MM.1S (cell line): ENCODE data around the gene MYL2.

Experiments
- EZH2 ChIP-seq: fragments of 300-600 bp; sonication (generic); optimal IDR thresholded peaks from 2 replicates; pipeline ENCODE3; 2017; ENCODE audit warnings: low read depth, mild to moderate bottlenecking, antibody characterized with exemption, low read length, mixed read lengths
- EZH2phosphoT487 ChIP-seq: fragments of 300-600 bp; sonication (generic); IDR thresholded peaks from 2 replicates; pipeline ENCODE4 v1.6.1; 2018; ENCODE audit warnings: antibody characterized with exemption, low read length
- TF ChIP-seq, protein P1 (sequence below): fragments of 300-600 bp; sonication (generic); IDR thresholded peaks from 2 replicates; pipeline ENCODE4 v1.5.1; 2016; ENCODE audit warnings: antibody characterized with exemption, low read length, mixed read lengths

DNA sequence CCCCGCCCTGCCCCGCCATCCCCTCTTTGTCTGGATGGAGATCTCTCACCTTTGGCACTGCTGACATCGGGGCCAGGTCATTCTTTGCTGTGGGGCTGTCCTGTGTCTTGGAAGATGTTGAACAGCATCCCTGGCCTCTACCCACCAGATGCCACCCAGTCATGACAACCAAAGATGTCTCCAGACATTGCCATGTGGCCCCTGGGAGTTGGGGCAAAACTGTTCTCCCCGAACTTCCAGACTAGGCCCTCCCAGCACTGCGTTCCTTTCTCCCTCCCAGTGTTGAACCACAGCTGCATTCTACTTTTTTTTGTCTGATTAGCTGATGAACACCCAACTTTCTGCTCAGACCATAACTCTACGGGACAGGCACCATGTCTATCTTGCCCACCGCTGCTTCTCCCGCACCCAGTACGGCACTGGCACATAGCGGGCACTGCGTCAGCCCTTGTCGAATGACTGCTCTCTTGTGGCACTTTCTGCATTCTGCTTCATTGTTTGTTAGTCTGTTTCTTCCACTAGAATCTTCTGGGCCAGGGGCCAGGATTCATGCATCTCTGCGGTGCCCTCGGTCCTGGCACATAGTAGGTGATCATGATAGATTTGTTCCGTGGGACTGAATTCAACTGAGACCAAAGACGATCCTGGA lies 13.1 kb upstream of the MYL2 start:
- TF ChIP-seq, protein P1, sequence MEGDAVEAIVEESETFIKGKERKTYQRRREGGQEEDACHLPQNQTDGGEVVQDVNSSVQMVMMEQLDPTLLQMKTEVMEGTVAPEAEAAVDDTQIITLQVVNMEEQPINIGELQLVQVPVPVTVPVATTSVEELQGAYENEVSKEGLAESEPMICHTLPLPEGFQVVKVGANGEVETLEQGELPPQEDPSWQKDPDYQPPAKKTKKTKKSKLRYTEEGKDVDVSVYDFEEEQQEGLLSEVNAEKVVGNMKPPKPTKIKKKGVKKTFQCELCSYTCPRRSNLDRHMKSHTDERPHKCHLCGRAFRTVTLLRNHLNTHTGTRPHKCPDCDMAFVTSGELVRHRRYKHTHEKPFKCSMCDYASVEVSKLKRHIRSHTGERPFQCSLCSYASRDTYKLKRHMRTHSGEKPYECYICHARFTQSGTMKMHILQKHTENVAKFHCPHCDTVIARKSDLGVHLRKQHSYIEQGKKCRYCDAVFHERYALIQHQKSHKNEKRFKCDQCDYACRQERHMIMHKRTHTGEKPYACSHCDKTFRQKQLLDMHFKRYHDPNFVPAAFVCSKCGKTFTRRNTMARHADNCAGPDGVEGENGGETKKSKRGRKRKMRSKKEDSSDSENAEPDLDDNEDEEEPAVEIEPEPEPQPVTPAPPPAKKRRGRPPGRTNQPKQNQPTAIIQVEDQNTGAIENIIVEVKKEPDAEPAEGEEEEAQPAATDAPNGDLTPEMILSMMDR = no peak
- TF ChIP-seq EZH2 (no peak), EZH2phosphoT487 (no peak)
